RKO (cell line): Measurements from ENCODE around the gene ZSWIM3.

Experiments used
- DNase-seq: peaks from one replicate; pipeline ENCODE4 v3.0.0-alpha.2; 2016; ENCODE audit warnings: low spot score

The ZSWIM3 gene

GRCh38 chr20:45833030-45833882, 24.2 kb upstream of the ZSWIM3 start, which contains the start of gene SNX21:
Gene SNX21 (plus strand): TSS chr20:45833799. CDS start chr20:45833920, 121 bp downstream.
- peak; percentile 93 for DNase-seq

DNA sequence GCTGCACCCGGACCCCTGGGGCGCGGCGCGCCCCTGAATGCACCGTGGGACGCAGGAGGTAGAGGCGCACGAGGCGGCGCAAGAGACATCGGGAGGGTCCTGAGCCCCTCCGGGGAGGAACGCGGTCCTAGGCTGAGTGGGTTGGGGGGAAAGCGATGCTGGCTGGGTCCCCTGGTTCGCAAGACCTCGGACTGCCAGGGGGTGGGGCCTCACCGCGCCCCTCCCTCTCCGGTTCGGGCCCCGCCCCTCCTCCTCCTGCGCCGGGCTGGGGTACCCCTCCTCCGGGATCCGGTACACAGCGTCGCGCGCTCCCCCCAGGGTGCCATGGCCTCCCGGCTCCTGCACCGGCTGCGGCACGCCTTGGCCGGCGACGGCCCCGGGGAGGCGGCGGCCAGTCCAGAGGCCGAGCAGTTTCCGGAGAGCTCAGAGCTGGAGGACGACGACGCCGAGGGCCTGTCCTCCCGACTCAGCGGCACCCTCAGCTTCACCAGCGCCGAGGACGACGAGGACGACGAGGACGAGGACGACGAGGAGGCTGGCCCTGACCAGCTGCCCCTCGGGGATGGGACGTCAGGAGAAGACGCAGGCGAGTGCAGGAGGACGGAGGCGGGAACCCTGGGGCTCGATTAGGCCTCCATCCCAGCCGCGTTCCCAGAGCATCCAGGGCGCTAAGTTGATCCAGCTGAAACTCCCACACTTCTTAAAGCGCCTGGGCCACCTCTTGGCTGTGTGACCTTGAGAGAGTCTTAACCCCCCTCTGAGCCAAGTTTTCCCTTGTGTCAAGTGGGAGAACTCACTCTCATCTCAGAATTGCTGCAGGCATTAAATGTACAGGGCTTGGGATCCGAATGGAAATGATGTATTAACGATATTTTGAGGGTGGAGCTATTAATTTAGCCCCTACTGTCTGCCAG, 23.3 kb upstream of the ZSWIM3 start:
- peak; percentile 79 for DNase-seq

DNA sequence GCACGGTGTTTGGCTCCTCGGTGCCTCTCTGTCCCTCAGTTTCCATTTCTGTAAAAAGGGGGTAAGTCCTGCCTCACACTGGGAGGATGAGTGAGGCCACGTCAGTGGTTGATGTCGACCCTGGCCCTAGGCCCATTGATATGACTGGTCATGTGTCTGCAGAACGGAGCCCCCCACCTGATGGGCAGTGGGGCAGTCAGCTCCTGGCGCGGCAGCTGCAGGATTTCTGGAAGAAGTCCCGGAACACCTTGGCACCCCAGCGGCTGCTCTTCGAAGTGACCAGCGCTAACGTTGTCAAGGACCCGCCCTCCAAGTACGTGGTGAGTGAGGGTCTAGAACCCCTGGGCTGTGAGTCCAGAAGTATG, 22.6 kb upstream of the ZSWIM3 start:
- DNase-seq, result no peak

- DNase-seq, result peak; percentile 45
These were observed 22.1 kb upstream of the ZSWIM3 start for GRCh38 chr20:45835329-45835765.

DNA sequence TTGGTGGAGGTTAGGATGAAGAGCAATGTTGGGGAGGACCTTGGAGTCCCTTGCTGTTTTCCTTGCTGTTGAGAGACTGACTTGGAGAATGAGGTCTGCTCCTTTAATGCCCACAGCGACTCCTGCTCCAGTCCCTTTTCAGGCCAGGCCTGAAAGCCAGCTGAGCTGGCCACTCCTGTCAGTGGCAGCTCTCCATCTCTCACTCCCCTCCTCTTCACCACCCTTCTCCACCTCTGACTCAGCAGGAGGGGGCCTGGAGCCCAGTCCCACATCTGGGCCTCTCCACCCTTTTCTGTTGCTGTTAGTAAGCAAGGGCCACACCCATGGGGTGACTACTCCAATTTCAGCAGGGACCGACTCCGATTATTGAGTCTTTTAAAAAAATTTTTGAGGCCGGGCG, 21.6 kb upstream of the ZSWIM3 start:
- DNase-seq, result no peak

GRCh38 chr20:45836841-45837240, 20.6 kb upstream of the ZSWIM3 start:
- DNase-seq, result no peak

- DNase-seq, result no peak
These were observed 16.7 kb upstream of the ZSWIM3 start for GRCh38 chr20:45840700-45841198.

DNA sequence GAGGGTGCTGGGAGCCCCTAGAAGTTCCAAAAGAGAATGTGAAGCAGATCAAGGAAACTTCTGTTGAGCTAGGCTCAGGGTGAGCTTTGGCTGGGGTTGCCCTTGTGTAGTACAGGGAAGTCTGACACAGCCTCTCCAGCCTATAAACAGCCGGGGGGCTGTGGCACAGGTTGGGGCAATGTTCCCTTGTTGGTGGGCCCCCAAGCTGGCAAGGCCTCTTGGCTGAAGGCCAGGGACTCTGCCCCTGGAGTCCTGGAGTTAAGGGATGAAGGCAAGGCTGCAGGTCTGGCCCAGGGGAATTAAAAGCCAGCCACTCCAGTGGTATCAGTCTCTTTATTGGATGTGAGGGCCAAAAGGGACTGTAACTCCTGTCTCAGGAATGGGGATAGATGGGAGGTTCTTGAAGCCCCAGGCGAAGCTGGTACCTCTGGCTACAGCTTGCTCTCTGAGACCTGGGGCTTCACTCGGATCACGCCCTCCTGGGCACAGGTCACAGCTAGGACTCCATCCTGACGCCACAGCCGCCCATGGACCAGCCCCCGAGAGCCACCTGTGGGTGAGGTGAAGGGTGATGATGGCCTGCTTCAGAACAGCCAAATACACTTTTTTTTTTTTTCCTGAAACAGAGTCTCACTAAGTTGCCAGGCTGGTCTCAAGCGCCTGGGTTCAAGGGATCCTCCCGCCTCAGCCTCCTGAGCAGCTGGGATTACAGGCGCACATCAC, 15.8 kb upstream of the ZSWIM3 start:
- no peak for DNase-seq

DNA sequence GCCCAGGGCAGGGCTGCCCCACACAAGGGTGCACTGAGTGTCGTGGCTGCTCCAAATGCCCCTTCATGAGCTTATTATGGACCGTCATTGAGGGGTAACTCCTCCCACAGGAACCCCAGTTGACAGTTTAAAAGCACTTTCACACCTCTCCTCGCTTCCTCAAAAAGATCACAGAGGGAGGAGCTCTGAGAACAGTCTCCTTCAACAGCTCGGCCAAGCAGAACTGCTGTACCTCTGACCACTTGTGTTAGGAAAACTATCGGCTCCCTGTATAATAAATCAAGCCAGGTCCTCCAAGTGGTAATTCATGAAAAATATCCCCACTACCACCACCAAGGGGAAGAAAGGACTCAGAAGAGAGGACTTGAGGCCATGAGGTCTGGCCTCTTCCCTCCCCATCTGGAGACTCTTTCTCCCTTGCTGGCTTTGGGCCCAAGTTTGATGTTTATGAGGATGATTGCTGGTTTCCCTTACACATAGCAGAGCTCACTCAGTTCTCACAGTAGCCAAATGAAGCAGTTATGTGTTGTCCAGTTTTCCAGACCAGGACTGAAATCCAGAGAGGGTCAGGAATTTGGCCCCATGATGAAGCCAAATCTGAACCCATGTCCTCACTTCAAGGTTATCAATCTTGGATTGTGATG, 15.1 kb upstream of the ZSWIM3 start:
- DNase-seq, result no peak

DNA sequence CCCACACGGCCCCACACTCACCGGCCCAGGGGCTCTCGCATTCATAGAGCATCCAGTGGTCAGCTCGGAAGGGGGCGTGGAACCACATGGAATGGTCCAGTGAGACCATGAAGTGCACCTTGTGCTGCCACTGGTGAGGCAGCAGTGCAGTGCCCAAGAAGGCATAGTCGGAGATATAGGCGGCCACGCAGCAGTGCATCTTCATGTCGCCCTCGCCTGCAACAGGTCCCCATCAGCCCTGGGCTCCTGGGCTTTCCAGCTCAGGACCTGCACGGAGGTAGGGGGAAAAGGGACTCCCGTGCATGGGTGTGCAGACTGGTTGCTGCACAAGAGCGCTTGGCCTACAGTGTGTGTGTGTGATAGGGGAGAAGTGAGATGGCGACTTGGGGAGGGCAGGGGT, 13.9 kb upstream of the ZSWIM3 start:
- no peak for DNase-seq

GRCh38 chr20:45845452-45845851, 12.0 kb upstream of the ZSWIM3 start:
- DNase-seq, result no peak

- no peak for DNase-seq
These were observed 9.0 kb upstream of the ZSWIM3 start for GRCh38 chr20:45848421-45848820.

DNA sequence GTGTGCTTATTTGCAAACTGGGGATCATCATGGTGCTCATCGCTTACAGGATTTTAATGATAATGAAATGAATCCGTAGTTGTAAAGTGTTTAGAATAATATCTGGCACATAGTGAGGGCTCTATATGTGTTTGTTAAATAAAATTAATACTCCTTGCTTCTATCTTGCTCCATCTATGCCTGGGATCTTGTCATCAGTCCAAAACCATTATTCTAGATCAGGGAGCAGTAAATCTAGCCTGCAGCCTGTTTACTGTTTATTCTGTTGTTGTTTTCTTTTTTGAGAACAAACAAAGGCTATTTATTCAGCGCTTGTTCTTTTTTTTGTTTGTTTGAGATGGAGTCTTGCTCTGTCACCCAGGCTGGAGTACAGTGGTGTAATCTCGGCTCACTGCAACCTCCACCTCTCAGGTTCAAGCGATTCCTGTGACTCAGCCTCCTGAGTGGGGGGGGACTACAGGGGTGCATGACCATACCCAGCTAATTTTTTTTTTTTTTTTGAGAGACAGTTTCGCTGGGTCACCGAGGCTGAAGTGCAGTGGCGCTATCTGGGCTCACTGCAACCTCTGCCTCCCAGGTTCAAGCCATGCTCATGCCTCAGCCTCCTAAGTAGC, 8.3 kb upstream of the ZSWIM3 start:
- no peak for DNase-seq

- DNase-seq, result no peak
These were observed 7.2 kb upstream of the ZSWIM3 start for GRCh38 chr20:45850238-45850637.

DNA sequence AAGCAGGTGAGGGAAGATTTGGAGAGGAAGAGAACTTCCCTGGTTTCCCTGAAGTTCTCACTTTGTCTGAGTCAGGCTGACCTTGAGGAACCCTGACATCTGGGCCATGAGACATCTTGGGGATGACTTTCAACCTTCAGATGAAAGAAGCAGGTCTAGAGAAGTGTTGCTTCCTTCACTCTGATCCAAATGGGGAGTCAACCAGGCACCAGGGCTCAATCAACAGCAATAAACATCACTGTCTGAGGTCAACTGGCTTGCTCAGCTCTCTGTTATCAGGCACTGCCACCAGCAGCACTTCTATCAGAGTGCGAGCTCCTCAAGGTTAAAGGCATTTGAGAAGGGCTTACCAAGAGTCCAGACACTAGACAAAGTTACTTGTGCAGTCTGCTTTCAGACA, 6.5 kb upstream of the ZSWIM3 start:
- DNase-seq, result no peak

- no peak for DNase-seq
These were observed 5.9 kb upstream of the ZSWIM3 start for GRCh38 chr20:45851501-45851900.

DNA sequence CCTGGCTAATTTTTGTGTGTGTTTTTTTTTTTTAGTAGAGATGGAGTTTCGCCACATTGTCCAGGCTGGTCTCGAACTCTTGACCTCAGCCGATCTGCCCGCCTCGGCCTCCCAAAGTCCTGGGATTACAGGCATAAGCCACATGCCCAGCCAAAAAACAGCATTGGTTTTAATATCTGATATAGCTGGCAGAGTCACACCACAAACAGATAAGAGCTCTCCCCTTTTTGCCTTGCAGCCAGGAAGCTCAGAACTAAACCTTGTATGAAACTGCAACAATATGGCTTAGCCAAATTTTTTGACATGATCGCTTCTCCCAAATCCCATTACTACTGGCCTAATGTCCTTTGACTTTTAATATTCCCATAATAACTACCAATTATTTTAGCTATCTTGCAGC, 5.1 kb upstream of the ZSWIM3 start:
- no peak for DNase-seq

GRCh38 chr20:45853484-45853883, 3.9 kb upstream of the ZSWIM3 start:
- no peak for DNase-seq

GRCh38 chr20:45857882-45858216, 435 bp downstream of the ZSWIM3 start:
- no peak for DNase-seq

DNA sequence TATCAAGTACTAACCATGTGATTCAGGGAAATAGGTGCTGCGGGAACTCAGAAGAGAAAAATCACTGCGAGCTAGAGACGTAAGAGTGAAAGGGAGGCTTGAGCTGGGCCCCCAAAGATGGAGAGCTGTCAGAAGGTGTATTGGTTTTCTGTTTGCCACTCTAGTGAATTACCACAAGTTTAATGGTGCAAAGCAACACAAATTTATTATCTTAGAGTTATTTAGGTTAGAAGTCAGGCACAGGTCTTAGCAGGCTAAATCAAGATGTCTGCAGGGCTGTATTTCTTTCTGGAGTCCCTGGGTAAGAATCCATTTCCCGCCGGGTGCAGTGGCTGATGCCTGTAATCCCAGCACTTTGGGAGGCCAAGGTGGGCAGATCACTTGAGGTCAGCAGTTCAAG, 2.5 kb downstream of the ZSWIM3 start:
- no peak for DNase-seq

DNA sequence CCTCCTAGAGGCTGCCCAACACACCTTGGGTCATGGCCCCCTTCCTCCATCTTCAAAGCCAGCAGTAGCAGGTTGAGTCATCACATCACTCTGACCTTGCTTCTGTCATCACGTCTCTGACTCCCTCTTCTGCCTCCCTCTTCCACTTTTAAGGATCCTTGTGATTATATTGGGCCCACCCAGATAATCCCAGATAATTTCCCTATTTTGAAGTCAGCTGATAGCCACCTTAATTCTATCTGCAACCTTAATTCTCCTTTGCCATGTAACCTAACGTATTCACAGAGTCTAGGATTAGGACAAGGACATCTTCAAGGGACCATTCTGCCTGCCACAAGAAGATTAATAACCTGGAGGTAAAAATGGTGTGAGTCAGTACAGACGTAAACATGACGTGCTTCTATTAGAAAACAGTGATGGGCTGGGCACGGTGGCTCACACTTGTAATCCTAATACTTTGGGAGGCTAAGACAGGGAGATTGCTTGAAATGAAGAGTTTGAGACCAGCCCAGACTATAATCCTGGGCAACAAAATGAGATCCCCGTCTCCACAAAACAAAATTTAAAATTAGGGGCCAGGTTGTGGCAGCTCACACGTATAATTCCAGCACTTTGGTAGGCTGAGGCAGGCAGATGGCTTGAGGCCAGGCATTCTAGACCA, 3.3 kb downstream of the ZSWIM3 start:
- peak; percentile 45 for DNase-seq
